Measurements from ENCODE around the gene KRTAP10-9. TPM values are rescaled to one million over a fixed set of nuclear protein-coding genes. Genes with fewer than 3 reads are reported as not detected.

KRTAP10-9 gene
- polyA plus RNA-seq, 1 of the 3 experiments (the other 2 are of a cell fraction) = not detected

DNA sequence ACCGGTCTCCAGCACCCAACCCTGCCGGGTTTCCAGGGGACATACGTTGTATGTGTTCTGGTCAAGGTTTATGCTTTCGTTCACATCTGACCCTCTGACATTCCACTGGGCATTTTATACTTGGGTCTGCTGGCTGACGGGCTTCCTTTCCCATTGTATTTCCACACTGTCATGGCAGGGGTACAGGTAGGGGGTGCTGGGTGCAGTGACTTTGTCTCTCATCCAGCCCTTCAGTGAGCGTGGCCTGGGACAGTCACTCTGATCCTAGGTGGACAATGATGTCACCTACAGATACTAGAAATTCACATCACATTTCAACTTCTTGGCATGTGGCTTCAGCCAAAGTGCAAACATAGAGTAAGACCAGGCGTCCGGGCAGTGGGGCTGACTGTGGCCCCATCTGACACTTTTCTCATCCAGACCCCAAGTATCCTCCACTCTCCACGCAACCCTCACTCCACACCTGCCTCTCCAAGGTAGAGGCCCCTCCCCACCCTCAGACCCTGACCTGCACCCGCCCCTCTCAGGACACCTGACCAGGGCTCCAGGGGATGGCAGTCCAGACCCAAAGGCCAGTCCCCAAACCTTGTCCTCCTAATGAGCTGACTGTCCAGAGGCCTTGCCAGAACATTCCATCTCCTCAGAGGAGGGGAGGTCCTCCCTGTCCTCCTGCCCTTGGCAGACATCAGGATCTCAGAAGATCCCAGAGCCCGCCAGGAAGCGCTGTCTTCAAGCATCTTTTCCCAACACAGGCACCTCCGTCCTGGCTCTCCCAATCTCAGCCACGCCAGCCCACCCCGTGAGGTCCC, 9.5 kb downstream of the KRTAP10-9 start:
- H3K27ac ChIP-seq (ENCODE audit: low read depth in 2 of 2, low read length in 1 of 2) = no peak overlapping the region
- no peaks in the 10 kb centered on the region for H3K36me3 ChIP-seq (replicated peaks in 1 of 2; ENCODE audit: control insufficient read depth in 1 of 2, insufficient read depth in 2 of 2, low read length in 1 of 2)
- H3F3A ChIP-seq (replicated peaks; ENCODE audit: insufficient read depth) = no peaks in the 10 kb centered on the region
- H4K20me1 ChIP-seq (ENCODE audit: insufficient read depth) = no peaks in the 10 kb centered on the region
- no peak overlapping the region for H3K9ac ChIP-seq
- 12% methylated on average over 15 of the region's 15 CpGs for WGBS (ENCODE audit: low lambda C conversion rate)
- TF ChIP-seq EP300 (IDR thresholded peaks at IDR 0.05; ENCODE audit: borderline replicate concordance in 1 of 2, low read depth in 1 of 2, low read length in 1 of 2) = no peak
- TF ChIP-seq CHD2 (IDR thresholded peaks at IDR 0.05; ENCODE audit: low read length, partially characterized antibody) = no peak
- TF ChIP-seq, protein P1, sequence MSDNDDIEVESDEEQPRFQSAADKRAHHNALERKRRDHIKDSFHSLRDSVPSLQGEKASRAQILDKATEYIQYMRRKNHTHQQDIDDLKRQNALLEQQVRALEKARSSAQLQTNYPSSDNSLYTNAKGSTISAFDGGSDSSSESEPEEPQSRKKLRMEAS (IDR thresholded peaks at IDR 0.05; ENCODE audit: low read depth) = no peak
- no peak for TF ChIP-seq FOXJ3 (CRISPR knock-in tag; IDR thresholded peaks at IDR 0.05)
- no peak for TF ChIP-seq FOSL2 (IDR thresholded peaks at IDR 0.05; ENCODE audit: borderline replicate concordance, low read depth)
- no peak for TF ChIP-seq GATA2 (CRISPR knock-in tag; IDR thresholded peaks at IDR 0.05)
- TF ChIP-seq, protein P2, sequence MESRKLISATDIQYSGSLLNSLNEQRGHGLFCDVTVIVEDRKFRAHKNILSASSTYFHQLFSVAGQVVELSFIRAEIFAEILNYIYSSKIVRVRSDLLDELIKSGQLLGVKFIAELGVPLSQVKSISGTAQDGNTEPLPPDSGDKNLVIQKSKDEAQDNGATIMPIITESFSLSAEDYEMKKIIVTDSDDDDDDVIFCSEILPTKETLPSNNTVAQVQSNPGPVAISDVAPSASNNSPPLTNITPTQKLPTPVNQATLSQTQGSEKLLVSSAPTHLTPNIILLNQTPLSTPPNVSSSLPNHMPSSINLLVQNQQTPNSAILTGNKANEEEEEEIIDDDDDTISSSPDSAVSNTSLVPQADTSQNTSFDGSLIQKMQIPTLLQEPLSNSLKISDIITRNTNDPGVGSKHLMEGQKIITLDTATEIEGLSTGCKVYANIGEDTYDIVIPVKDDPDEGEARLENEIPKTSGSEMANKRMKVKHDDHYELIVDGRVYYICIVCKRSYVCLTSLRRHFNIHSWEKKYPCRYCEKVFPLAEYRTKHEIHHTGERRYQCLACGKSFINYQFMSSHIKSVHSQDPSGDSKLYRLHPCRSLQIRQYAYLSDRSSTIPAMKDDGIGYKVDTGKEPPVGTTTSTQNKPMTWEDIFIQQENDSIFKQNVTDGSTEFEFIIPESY (IDR thresholded peaks at IDR 0.05; ENCODE audit: borderline replicate concordance, low read depth) = no peak
- no peak for TF ChIP-seq RAD21 (IDR thresholded peaks at IDR 0.05; ENCODE audit: low read length)
- TF ChIP-seq JUND (IDR thresholded peaks at IDR 0.05) = no peak
- TF ChIP-seq, protein P3, sequence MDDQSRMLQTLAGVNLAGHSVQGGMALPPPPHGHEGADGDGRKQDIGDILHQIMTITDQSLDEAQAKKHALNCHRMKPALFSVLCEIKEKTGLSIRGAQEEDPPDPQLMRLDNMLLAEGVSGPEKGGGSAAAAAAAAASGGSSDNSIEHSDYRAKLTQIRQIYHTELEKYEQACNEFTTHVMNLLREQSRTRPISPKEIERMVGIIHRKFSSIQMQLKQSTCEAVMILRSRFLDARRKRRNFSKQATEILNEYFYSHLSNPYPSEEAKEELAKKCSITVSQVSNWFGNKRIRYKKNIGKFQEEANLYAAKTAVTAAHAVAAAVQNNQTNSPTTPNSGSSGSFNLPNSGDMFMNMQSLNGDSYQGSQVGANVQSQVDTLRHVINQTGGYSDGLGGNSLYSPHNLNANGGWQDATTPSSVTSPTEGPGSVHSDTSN (IDR thresholded peaks at IDR 0.05) = no peak
- TF ChIP-seq TAF1 (IDR thresholded peaks at IDR 0.05; ENCODE audit: borderline replicate concordance, low read depth, low read length) = no peak
- no peak for TF ChIP-seq TEAD4 (IDR thresholded peaks at IDR 0.05; ENCODE audit: borderline replicate concordance, insufficient read depth)
- no peak for TF ChIP-seq TCF12 (IDR thresholded peaks at IDR 0.05)
- no peak overlapping the region for H3K4me3 ChIP-seq (ENCODE audit: low read depth in 2 of 2, low read length in 1 of 2)
- H2AFZ ChIP-seq (ENCODE audit: low read depth) = no peak overlapping the region
- DNase-seq = no peak
- ChIA-PET POLR2A (no interaction called here), CTCF (no interaction called here)
- H3K27me3 ChIP-seq (ENCODE audit: insufficient read depth) = peaks cover 7% of the 10 kb centered on the region; the same call in 1 of the 2 replicates
- no peaks in the 10 kb centered on the region; a peak in 1 of 4 replicates for H3K4me1 ChIP-seq (ENCODE audit: control insufficient read depth in 1 of 2, insufficient read depth in 2 of 2, low read depth in 1 of 2, low read length in 1 of 2)
- no peaks in the 10 kb centered on the region for H3K9me2 ChIP-seq
- H3K79me2 ChIP-seq (ENCODE audit: insufficient read depth) = no peaks in the 10 kb centered on the region
- H3K4me2 ChIP-seq = no peak overlapping the region
- H3K9me3 ChIP-seq = 0 out of 2 replicates have a peak, but pooled peaks cover 6% of the 10 kb centered on the region
